K562 (cell line): ENCODE results near the gene NDC1. TPM values are rescaled to one million over a fixed set of nuclear protein-coding genes. Genes with fewer than 3 reads are reported as not detected.
"Not testable (repeated sequence)": the region's sequence is repeated elsewhere in the genome, so short reads cannot be mapped to it uniquely, and the experiment has no call there.

Experiments
- CXXC5 ChIP-seq: fragments of 250-450 bp; sonication (Bioruptor Pico); IDR thresholded peaks from 2 replicates; pipeline ENCODE4 v1.8.0; 2022; ENCODE audit warnings: inconsistent platforms, mild to moderate bottlenecking, moderate library complexity
- DMBX1 ChIP-seq: fragments of 250-450 bp; sonication (Bioruptor Pico); IDR thresholded peaks from 2 replicates; pipeline ENCODE4 v1.8.0; 2022; ENCODE audit warnings: inconsistent platforms, mild to moderate bottlenecking, moderate library complexity, borderline replicate concordance
- ELK3 ChIP-seq: fragments of 450-650 bp; formaldehyde crosslinking; IDR thresholded peaks from 2 replicates; pipeline ENCODE4 v1.4.0; 2020; ENCODE audit warnings: mild to moderate bottlenecking
- HES1 ChIP-seq: fragments of 450-650 bp; IDR thresholded peaks from 2 replicates; pipeline ENCODE4 v1.6.1; 2016; ENCODE audit warnings: low read depth, mild to moderate bottlenecking, moderate library complexity
- MGA ChIP-seq: fragments of 450-650 bp; IDR thresholded peaks from 2 replicates; pipeline ENCODE4 v1.6.1; 2016; ENCODE audit warnings: mild to moderate bottlenecking, moderate library complexity
- MNT ChIP-seq, 2 experiments: fragments of 450-650 bp; conservative IDR thresholded peaks; 2 replicates each; pipeline ENCODE4 v1.6.1; 2017; ENCODE audit warnings: mild to moderate bottlenecking in 2 of 2, moderate library complexity in 2 of 2
- SOX6 ChIP-seq: fragments of 450-650 bp; IDR thresholded peaks from 2 replicates; pipeline ENCODE4 v1.6.1; 2014; ENCODE audit warnings: mild to moderate bottlenecking
- TAL1 ChIP-seq: fragments of 450-650 bp; IDR thresholded peaks from 2 replicates; pipeline ENCODE4 v1.6.1; 2016; ENCODE audit warnings: mild to moderate bottlenecking
- TEAD4 ChIP-seq, 2 experiments: sonication (generic) in 1 of 2; formaldehyde crosslinking in 1 of 2; IDR thresholded peaks; 2 replicates each; pipeline versions ENCODE4 v1.6.1 to v1.8.0; 2012 to 2022; ENCODE audit warnings: borderline replicate concordance in 1 of 2, inconsistent platforms in 1 of 2, low read length in 1 of 2, mild to moderate bottlenecking in 1 of 2, missing genetic modification reagents in 1 of 2
- ZBTB9 ChIP-seq: fragments of 450-650 bp; formaldehyde crosslinking; IDR thresholded peaks from 2 replicates; pipeline ENCODE4 v1.4.0; 2020; ENCODE audit warnings: mild to moderate bottlenecking, moderate library complexity
- polyA plus RNA-seq, 8 experiments: library from polyadenylated mRNA; depleted of rRNA in 4 of 8; stranded (reverse) in 5 of 8; unstranded in 3 of 8; fragments of >200 nt; fragmentation: Nextera tagmentation in 2 of 8; fragmentation: Illumina TruSeq in 1 of 8; extraction: Ambion mirVana in 2 of 8; extraction: Trizol in 1 of 8; gene quantifications; 2 replicates each; pipeline versions ENCODE4 v1.2.1 to v1.2.3, GENCODE V29; 2011 to 2014; ENCODE audit warnings: inconsistent platforms in 1 of 8, missing spikeins in 1 of 8
- total RNA-seq, 7 experiments: library from RNA; depleted of rRNA in 6 of 7; stranded (reverse); fragments of >200 nt in 6 of 7; fragmentation: Illumina TruSeq in 2 of 7; extraction: Trizol in 2 of 7; gene quantifications; 2 replicates each; pipeline versions ENCODE4 v1.2.1 to v1.2.3, GENCODE V29; 2011 to 2021; ENCODE audit warnings: low replicate concordance in 1 of 7

The NDC1 gene
- total and polyA plus RNA-seq, 9 of the 15 experiments (the other 6 are each of a cell fraction or from before 2014, with no cell fraction given) = 26.9 to 102 (median 64.5) TPM

- TF ChIP-seq MGA (peak; percentile 45; the same call in 1 of the 2 replicates), HES1 (peak; percentile 24; the same call in 1 of the 2 replicates), TAL1 (peak; percentile 37; the same call in 1 of the 2 replicates), MNT (conservative IDR thresholded peaks at IDR 0.05) (peak; percentile 48 to 63; a peak in 3 of 4 replicates), SOX6 (peak; percentile 82), TEAD4 (IDR thresholded peaks at IDR 0.05; ENCODE audit: low read length) (0 out of 2 replicates have a peak, but pooled peaks have one; percentile 13), CXXC5 (CRISPR knock-in tag) (peak; percentile 43; the same call in 1 of the 2 replicates), DMBX1 (CRISPR knock-in tag) (0 out of 2 replicates have a peak, but pooled peaks have one; percentile 43), ELK3 (CRISPR knock-in tag) (0 out of 2 replicates have a peak, but pooled peaks have one; percentile 30), ZBTB9 (CRISPR knock-in tag) (0 out of 2 replicates have a peak, but pooled peaks have one; percentile 38)
- not testable (repeated sequence) for TF ChIP-seq TEAD4 (CRISPR knock-in tag; IDR thresholded peaks at IDR 0.05; ENCODE audit: borderline replicate concordance)
Observed at GRCh38 chr1:53760497-53760896, 77.6 kb downstream of the NDC1 start (continued).
